ENCODE results near the gene COQ9.
A peak's percentile ranks its signal among the peaks of the same experiment; 100 is the strongest.
"Not testable (repeated sequence)": the region's sequence is repeated elsewhere in the genome, so short reads cannot be mapped to it uniquely, and the experiment has no call there.

The COQ9 gene

DNA sequence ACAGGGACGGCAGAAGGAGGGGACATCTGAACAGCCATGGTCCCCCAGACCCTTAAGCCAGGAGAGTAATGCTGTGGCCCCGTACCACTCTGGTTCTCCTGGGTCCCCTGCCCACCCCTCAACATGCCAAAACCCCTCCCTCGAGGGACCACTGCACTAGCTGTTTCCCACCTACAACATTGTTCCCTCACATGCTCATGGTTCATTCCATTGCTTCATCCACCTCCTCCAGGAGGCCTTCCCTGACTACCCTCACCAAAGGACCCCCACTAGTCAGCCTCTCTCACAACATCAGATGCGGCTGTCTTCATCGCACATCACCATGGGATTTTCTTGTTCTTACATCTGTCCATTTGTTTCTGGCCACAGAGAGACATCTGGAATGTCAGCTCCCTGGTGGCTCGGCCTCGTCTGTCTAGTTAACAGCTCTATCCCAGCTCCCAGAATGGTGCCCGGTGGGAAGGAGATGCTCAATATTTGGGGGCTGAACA is 37.3 kb downstream of the COQ9 start:
- no peak for DNase-seq

- DNase-seq, result no peak
Measured at GRCh38 chr16:57485091-57485915, 38.0 kb downstream of the COQ9 start.

DNA sequence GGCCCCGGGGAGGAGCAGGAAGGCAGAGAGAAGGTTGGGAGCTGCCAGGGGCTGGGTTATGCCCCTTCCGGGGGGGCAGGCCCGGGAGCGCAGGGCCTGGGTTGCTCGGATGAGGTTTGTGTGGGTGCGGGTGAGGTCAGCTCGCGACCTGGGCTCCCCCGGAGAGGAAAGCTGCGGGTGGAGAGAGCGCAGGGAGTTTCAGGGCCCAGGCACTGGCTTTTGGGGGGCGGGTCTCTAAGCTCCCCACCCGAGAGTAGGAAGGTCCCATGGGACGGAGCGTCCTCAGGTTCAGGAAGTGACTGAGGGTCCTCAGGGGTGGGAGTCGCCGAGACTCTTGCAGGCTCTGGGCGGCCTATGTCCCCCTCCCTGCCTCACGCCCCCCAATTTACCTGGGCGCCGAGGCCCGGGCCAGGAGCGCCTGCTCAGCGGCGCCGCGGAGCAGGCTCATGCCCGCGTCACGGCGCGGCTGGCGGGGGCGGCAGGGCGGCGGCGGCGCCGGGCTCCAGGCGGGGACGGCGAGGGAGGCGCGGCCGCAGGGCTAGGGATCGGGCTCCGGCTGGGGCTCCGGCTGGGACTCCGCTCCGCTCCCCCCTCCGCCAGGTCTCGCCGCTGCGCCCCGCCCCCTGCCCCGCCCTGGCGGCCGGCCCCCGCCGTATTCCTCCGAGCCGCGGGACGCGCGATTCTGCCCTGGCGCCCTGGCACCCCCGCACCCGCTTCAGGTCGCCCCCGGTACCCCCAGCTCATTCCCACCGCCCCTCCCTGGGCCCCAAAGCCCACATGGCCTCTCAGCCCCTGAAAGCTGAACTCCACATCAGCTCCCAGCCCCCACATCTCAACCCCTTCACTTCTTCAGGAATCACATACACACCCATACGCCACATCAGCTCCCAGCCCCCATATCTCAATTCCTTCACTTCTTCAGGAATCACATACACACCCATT is 38.9 kb downstream of the COQ9 start, which contains the start of gene DOK4:
Gene DOK4, minus strand, starts transcription at position 578 of the 942 bp plus-strand sequence. CDS start 6,986 bp downstream, outside the sequence.
- peak in 39 of 51 donors; percentile 15 to 76 (median 53) for DNase-seq

- DNase-seq, result no peak
Measured at GRCh38 chr16:57486858-57487834, 39.9 kb downstream of the COQ9 start.

GRCh38 chr16:57489229-57489628 is 42.0 kb downstream of the COQ9 start:
- no peak for DNase-seq

- DNase-seq, result no peak
Measured at GRCh38 chr16:57493767-57494166, 46.5 kb downstream of the COQ9 start.

DNA sequence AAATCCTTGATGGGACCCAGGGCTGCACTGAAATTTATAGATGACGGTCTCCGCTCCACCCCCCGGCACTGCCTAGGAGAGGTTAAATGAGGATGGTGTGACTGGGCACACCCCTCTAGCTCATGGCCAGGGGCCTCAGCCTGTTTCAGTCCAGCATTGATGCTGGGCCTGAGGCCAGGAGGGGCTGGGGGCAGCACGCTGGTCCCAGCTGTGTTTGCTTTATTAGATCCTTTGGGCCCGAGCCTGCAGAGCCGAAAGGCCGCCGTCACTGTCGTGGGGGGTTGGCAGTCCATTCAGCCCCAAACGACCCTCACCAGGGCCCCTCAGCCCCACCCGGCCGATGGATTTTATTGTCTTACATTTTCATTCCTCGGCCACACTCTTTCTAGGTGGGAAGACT is 49.8 kb downstream of the COQ9 start:
- DNase-seq, result no peak

GRCh38 chr16:57498031-57498430 is 50.8 kb downstream of the COQ9 start:
- no peak for DNase-seq

- DNase-seq, result not testable (repeated sequence)
Measured at GRCh38 chr16:57499941-57500340, 52.7 kb downstream of the COQ9 start.

GRCh38 chr16:57500578-57501111 is 53.4 kb downstream of the COQ9 start:
- DNase-seq, result no peak

DNA sequence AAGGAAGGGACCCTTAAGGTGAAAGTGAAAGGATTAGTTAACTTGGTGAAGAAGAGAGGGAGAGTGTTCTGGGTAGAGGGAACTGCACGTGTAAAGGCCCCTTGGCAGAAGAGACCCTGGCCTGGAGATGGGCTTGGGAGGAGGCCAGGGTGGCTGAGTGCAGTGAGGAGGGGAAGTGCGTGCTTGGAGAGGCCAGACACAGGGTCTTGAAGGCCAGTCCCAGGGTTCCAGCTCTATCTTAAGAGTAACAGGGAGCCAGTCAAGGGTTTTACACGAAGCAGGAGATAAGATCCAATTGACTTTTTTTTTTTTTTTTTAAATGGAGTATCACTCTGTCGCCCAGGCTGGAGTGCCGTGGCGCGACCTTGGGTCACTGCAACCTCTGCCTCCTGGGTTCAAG is 54.2 kb downstream of the COQ9 start:
- DNase-seq, result no peak

DNA sequence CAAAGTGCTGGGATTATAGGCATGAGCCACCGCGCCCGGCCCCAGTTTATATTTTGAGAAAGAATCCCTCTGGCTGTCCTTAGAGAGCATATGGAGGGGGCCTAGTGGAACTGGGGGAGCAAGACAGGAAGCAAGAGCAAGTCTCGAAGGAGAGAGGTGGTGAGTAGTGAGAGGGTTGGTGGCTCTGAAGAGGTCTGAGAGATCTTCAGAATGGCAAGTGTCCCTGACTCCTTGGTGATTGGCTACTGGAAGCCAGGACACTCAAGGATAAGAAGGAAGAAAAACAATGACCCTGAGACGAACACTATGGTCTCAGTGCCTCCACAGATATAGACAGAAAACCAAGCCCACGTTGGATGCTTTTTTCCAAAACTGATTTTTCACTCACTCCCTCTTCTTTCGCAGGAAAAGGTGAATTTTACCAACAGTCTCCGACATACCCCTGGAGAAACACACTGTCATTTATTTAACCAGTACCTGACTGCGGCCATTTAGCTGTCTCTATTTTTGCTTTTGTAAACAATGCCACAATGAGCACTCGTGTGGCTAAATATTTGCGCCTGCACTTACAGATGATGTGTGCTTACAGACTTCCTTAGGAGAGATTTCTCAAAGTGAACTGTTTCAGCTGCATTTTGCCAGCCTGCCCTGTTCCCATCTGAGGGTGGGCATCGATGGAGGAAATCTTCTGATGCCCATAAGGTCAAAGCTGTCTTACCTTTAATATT is 54.9 kb downstream of the COQ9 start:
- no peak for DNase-seq

DNA sequence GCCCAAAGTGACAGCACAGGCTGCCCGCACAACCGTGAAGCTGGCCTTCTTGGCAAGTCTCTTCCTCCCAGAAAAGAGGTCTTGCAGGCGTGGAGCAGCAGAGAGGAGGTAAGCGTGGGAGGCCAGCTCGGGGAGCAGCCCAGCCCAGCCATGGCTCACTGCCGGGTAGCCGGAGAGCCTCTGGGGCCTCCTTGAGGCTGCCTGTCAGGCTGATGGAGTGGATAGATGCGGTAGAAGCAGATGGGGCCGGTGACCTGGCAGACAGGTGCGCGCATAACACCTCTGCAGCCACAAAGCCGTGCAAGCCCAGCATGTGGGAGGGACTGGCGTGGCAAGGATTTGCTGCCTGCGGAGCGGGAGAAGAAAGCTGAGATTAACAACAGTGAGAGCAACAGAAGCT is 56.1 kb downstream of the COQ9 start:
- no peak for DNase-seq

GRCh38 chr16:57504001-57504400 is 56.7 kb downstream of the COQ9 start:
- DNase-seq, result no peak

GRCh38 chr16:57504491-57504890 is 57.2 kb downstream of the COQ9 start:
- no peak for DNase-seq

DNA sequence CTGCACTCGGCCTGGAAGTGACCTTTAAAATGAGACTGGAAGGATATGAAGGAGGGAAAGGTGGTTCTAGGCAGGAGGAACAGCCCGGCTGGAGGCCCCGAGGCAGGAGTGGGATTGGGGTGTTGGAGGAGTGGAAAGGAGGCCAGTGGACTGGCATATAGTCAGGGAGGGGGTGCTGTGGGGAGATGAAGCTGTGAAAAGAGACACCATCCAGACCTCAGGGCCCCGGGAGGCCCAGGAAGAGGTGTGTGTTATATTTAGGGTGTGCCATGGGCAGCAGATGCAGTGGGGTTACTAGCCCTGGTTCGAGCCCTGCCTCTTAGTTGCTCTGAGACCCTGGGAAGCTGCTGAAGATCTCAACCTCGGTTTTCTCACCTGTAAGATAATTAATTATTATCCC is 57.9 kb downstream of the COQ9 start:
- no peak for DNase-seq

GRCh38 chr16:57507136-57508034 is 60.1 kb downstream of the COQ9 start:
- no peak for DNase-seq

GRCh38 chr16:57508035-57508425 is 60.8 kb downstream of the COQ9 start:
- no peak for DNase-seq
